Endothelial cell of umbilical vein (primary cell): ENCODE data around the gene TK1. TPM values are rescaled to one million over a fixed set of nuclear protein-coding genes. Genes with fewer than 3 reads are reported as not detected.
"Not testable (repeated sequence)": the region's sequence is repeated elsewhere in the genome, so short reads cannot be mapped to it uniquely, and the experiment has no call there.

Source experiments
- BruUV-seq: library from RNA; stranded (reverse); fragments of 400-500 nt; replicated peaks from 2 replicates; lab custom pipeline; 2021; lab: Mats Ljungman, UMichigan
- CTCF ChIA-PET: fragments of 300-600, 350-600 bp; sonication (Branson Sonifier 250); formaldehyde crosslinking; loops from one replicate; lab custom pipeline; 2021; ENCODE audit warnings: antibody characterized with exemption, inconsistent platforms; lab: Charles Lee
- POLR2A ChIA-PET: fragments of 300-600, 350-600 bp; sonication (Branson Sonifier 250); formaldehyde crosslinking; loops from one replicate; lab custom pipeline; 2021; ENCODE audit warnings: antibody characterized with exemption, inconsistent platforms; lab: Charles Lee
- DNase-seq: peaks from one replicate; pipeline ENCODE4 v3.0.0-alpha.2; 2011; ENCODE audit warnings: low read depth, low spot score
- FAIRE-seq: peaks from 2 replicates; lab custom pipeline; 2011; peaks lifted over from hg19 to GRCh38; lab: Jason Lieb, UNC
- H2AFZ ChIP-seq: 2 replicates; pipeline ENCODE4 v1.6.0; 2012; ENCODE audit warnings: low read depth, low read length, control low read depth, inconsistent platforms
- H3K27ac ChIP-seq: 2 replicates; pipeline ENCODE4 v1.5.1; 2011; ENCODE audit warnings: low read depth, mild to moderate bottlenecking, control low read depth, low read length, moderate library complexity; ENCODE audit not compliant: insufficient read depth
- H3K27me3 ChIP-seq, 2 experiments: 2 replicates each; pipeline versions ENCODE4 v1.6.0 to v1.6.1; 2011; ENCODE audit warnings: low read length in 2 of 2, mixed read lengths in 1 of 2; ENCODE audit not compliant: control insufficient read depth in 2 of 2, insufficient read depth in 2 of 2
- H3K36me3 ChIP-seq, 2 experiments: 2 replicates in 1 of 2; 3 replicates in 1 of 2; pipeline ENCODE4 v1.5.1; 2011; ENCODE audit warnings: low read length in 2 of 2, mild to moderate bottlenecking in 1 of 2, moderate library complexity in 1 of 2; ENCODE audit not compliant: control insufficient read depth in 2 of 2, insufficient read depth in 2 of 2; ENCODE audit errors: extremely low read depth in 1 of 2
- H3K4me1 ChIP-seq: 3 replicates; pipeline ENCODE4 v1.5.1; 2011; ENCODE audit warnings: mild to moderate bottlenecking, low read length; ENCODE audit not compliant: control insufficient read depth, insufficient read depth; ENCODE audit errors: extremely low read depth
- H3K4me2 ChIP-seq: 2 replicates; pipeline ENCODE4 v1.6.1; 2011; ENCODE audit warnings: low read length, control low read depth, mixed read lengths; ENCODE audit not compliant: insufficient read depth
- H3K4me3 ChIP-seq, 3 experiments: fragments of 200-600 bp in 1 of 3; sonication (generic), shearing (Covaris generic) in 1 of 3; replicated peaks in 1 of 3; 2 replicates each; pipeline ENCODE4 v1.5.1; 2011 to 2016; ENCODE audit warnings: control low read depth in 3 of 3, low read length in 3 of 3, mild to moderate bottlenecking in 2 of 3, inconsistent platforms in 1 of 3, low read depth in 1 of 3, moderate library complexity in 1 of 3; ENCODE audit not compliant: insufficient read depth in 1 of 3
- H3K79me2 ChIP-seq: 2 replicates; pipeline ENCODE4 v1.6.0; 2012; ENCODE audit warnings: low read length, inconsistent platforms; ENCODE audit not compliant: control insufficient read depth, insufficient read depth
- H3K9ac ChIP-seq: replicated peaks from 2 replicates; pipeline ENCODE3; 2011; ENCODE audit warnings: low read length, control low read depth; ENCODE audit not compliant: insufficient read depth; ENCODE audit errors: extremely low read depth
- H3K9me1 ChIP-seq: replicated peaks from 3 replicates; pipeline ENCODE4 v1.6.0; 2011; ENCODE audit warnings: mild to moderate bottlenecking, low read length; ENCODE audit not compliant: control insufficient read depth, insufficient read depth; ENCODE audit errors: extremely low read depth
- H3K9me3 ChIP-seq: replicated peaks from 2 replicates; pipeline ENCODE4 v1.5.1; 2012; ENCODE audit warnings: low read length, inconsistent platforms; ENCODE audit not compliant: control insufficient read depth, insufficient read depth
- H4K20me1 ChIP-seq: replicated peaks from 2 replicates; pipeline ENCODE3; 2011; ENCODE audit warnings: mild to moderate bottlenecking, low read length; ENCODE audit not compliant: control insufficient read depth, insufficient read depth; ENCODE audit errors: extremely low read depth
- CTCF ChIP-seq, 2 donors: IDR thresholded peaks; 1 replicate in 1 of 2; 2 replicates in 1 of 2; pipeline ENCODE4 v1.5.1; 2011; ENCODE audit warnings: low read length in 2 of 2, mild to moderate bottlenecking in 2 of 2, moderate library complexity in 2 of 2, control low read depth in 1 of 2, inconsistent platforms in 1 of 2, low read depth in 1 of 2; ENCODE audit not compliant: insufficient read depth in 1 of 2; ENCODE audit errors: extremely low read depth in 1 of 2
- EZH2 ChIP-seq: IDR thresholded peaks from 2 replicates; pipeline ENCODE4 v1.6.1; 2012; ENCODE audit warnings: borderline replicate concordance, low read depth, mild to moderate bottlenecking, moderate library complexity, low read length, inconsistent platforms; ENCODE audit not compliant: severe bottlenecking
- FOS ChIP-seq: IDR thresholded peaks from 2 replicates; pipeline ENCODE4 v1.6.1; 2011; ENCODE audit warnings: mild to moderate bottlenecking, low read length, moderate library complexity, borderline replicate concordance; ENCODE audit not compliant: insufficient read depth
- GATA2 ChIP-seq: IDR thresholded peaks from 2 replicates; pipeline ENCODE4 v1.7.0; 2011; ENCODE audit warnings: low read depth, mild to moderate bottlenecking, moderate library complexity, mixed read lengths, low read length; ENCODE audit not compliant: insufficient read length, insufficient read depth
- JUN ChIP-seq: IDR thresholded peaks from 2 replicates; pipeline ENCODE4 v1.6.1; 2011; ENCODE audit warnings: borderline replicate concordance, low read depth; ENCODE audit not compliant: insufficient read length, insufficient read depth
- MAX ChIP-seq: IDR thresholded peaks from 2 replicates; pipeline ENCODE4 v1.6.1; 2011; ENCODE audit not compliant: insufficient read depth, insufficient read length
- MYC ChIP-seq: IDR thresholded peaks from one replicate; pipeline ENCODE4 v1.6.1; 2011; ENCODE audit warnings: mild to moderate bottlenecking, low read depth, low read length
- POLR2A ChIP-seq: IDR thresholded peaks from 2 replicates; pipeline ENCODE4 v1.6.1; 2012; ENCODE audit warnings: low read depth, mild to moderate bottlenecking, control low read depth, low read length
- POLR2AphosphoS5 ChIP-seq: IDR thresholded peaks from 2 replicates; pipeline ENCODE4 v1.6.1; 2012; ENCODE audit warnings: low read depth, mild to moderate bottlenecking, control low read depth, low read length, moderate library complexity; ENCODE audit not compliant: insufficient read depth
- dilution Hi-C: fragments of 300-500 bp; cut with MboI; formaldehyde crosslinking; loops from one replicate; pipeline ENCODE4 v1.15.0; 2019; ENCODE audit warnings: low sequenced_read_pairs; ENCODE audit not compliant: extremely low pct_ligation_motif_present
- intact Hi-C: fragments of 100-400 bp; cut with micrococcal nuclease; formaldehyde crosslinking; loops from one replicate; pipeline ENCODE4 v1.10.0; 2022
- polyA plus RNA-seq, 4 experiments: library from polyadenylated mRNA; depleted of rRNA in 3 of 4; stranded (reverse) in 3 of 4; unstranded in 1 of 4; fragments of >200 nt; gene quantifications; 2 replicates each; pipeline versions ENCODE4 v1.2.1 to v1.2.3, GENCODE V29; 2011 to 2012; ENCODE audit warnings: missing spikeins in 1 of 4
- total RNA-seq: library from RNA; stranded (reverse); gene quantifications from 2 replicates; pipeline ENCODE4 v1.2.3, GENCODE V29; 2021

The TK1 gene
- total and polyA plus RNA-seq, 2 donors (not counting 3 experiments of a cell fraction or from before 2014, with no cell fraction given) = 111 to 159 TPM

- POLR2A ChIA-PET = no interaction called here
- DNase-seq = no peak
- no peaks in the 10 kb centered on the region for H3K36me3 ChIP-seq
- no peaks in the 10 kb centered on the region for H3K9me3 ChIP-seq
- H4K20me1 ChIP-seq = no peaks in the 10 kb centered on the region
- CTCF ChIA-PET = interaction anchor here (1.2 to 1.8 kb wide), 2 partner anchors 13 to 15 kb away, joined by 3 to 9 read pairs; no protein-coding TSS in a partner anchor
- peaks cover 14 to 15% of the 10 kb centered on the region in 2 experiments for H3K27me3 ChIP-seq
- H3K4me2 ChIP-seq = no peak overlapping the region
- no peaks in the 10 kb centered on the region for H3K9me1 ChIP-seq
- no peak overlapping the region for H3K27ac ChIP-seq
- dilution Hi-C loops (no loop called here), intact Hi-C loops (no loop called here)
- no peaks in the 10 kb centered on the region for H3K79me2 ChIP-seq
- no peak for FAIRE-seq
- H2AFZ ChIP-seq = no peak overlapping the region
- no TSS peak for BruUV-seq
- TF ChIP-seq FOS = no peak
- TF ChIP-seq MAX = no peak
- TF ChIP-seq POLR2AphosphoS5 = no peak
- TF ChIP-seq POLR2A = no peak
- no peak for TF ChIP-seq CTCF (IDR thresholded peaks at IDR 0.05; ENCODE audit: extremely low read depth in 1 of 2, insufficient read depth in 1 of 2, low read depth in 1 of 2, low read length in 2 of 2)
- TF ChIP-seq EZH2 = no peak
- TF ChIP-seq GATA2 = no peak
- no peak for TF ChIP-seq JUN
- no peak for TF ChIP-seq MYC
- H3K4me1 ChIP-seq = peaks cover 3% of the 10 kb centered on the region
- no peak overlapping the region for H3K4me3 ChIP-seq
- no peak overlapping the region for H3K9ac ChIP-seq
These were observed 49.0 kb upstream of the TK1 start for GRCh38 chr17:78235885-78236284.

GRCh38 chr17:78235022-78235421, 48.2 kb upstream of the TK1 start:
- dilution Hi-C loops, H3K4me1 ChIP-seq, H3K4me3 ChIP-seq, POLR2A ChIA-PET, H3K27ac ChIP-seq, intact Hi-C loops, H2AFZ ChIP-seq, H4K20me1 ChIP-seq, BruUV-seq, H3K9ac ChIP-seq, H3K4me2 ChIP-seq, H3K79me2 ChIP-seq, H3K9me3 ChIP-seq, H3K9me1 ChIP-seq, H3K36me3 ChIP-seq: not testable (repeated sequence)
- DNase-seq = peak; percentile 74
- CTCF ChIA-PET = interaction anchor here (1.2 to 1.8 kb wide), 2 partner anchors 12 to 16 kb away, joined by 3 to 9 read pairs; no protein-coding TSS in a partner anchor
- peak; percentile 80 for FAIRE-seq
- peaks cover 21 to 24% of the 10 kb centered on the region in 2 experiments for H3K27me3 ChIP-seq
